Karpas-422 (cell line): ENCODE results near the gene PHC2. TPM values are rescaled to one million over a fixed set of nuclear protein-coding genes. Genes with fewer than 3 reads are reported as not detected.

Experiments used
- DNase-seq: peaks from one replicate; pipeline ENCODE4 v3.0.0-alpha.2; 2015
- H2AFZ ChIP-seq: fragments of 200-600 bp; sonication (generic); 2 replicates; pipeline ENCODE4 v1.6.1; 2014; ENCODE audit warnings: antibody characterized with exemption, low read length, mixed read lengths
- H3K27ac ChIP-seq: fragments of 200-600 bp; sonication (generic); 2 replicates; pipeline ENCODE4 v1.5.1; 2014; ENCODE audit warnings: mild to moderate bottlenecking, low read length, moderate library complexity
- H3K27me3 ChIP-seq: fragments of 200-600 bp; sonication (generic); 2 replicates; pipeline ENCODE4 v1.6.1; 2014; ENCODE audit warnings: low read length, mixed read lengths
- H3K36me3 ChIP-seq: fragments of 200-600 bp; sonication (generic); 2 replicates; pipeline ENCODE4 v1.6.1; 2014; ENCODE audit warnings: low read length, mixed read lengths; ENCODE audit not compliant: insufficient read depth
- H3K4me1 ChIP-seq: fragments of 200-600 bp; sonication (generic); 2 replicates; pipeline ENCODE4 v1.6.1; 2014; ENCODE audit warnings: mild to moderate bottlenecking, low read length, mixed read lengths
- H3K4me2 ChIP-seq: fragments of 200-600 bp; sonication (generic); 2 replicates; pipeline ENCODE4 v1.6.1; 2014; ENCODE audit warnings: low read length, low read depth, mild to moderate bottlenecking; ENCODE audit not compliant: poor library complexity, severe bottlenecking
- H3K4me3 ChIP-seq: fragments of 200-600 bp; sonication (generic); 2 replicates; pipeline ENCODE4 v1.5.1; 2014; ENCODE audit warnings: mild to moderate bottlenecking, antibody characterized with exemption, low read length, mixed read lengths
- H3K79me2 ChIP-seq: fragments of 200-600 bp; sonication (generic); 2 replicates; pipeline ENCODE4 v1.6.1; 2014; ENCODE audit warnings: mild to moderate bottlenecking, low read length, mixed read lengths
- H3K9ac ChIP-seq: fragments of 200-600 bp; sonication (generic); 2 replicates; pipeline ENCODE4 v1.6.0; 2014; ENCODE audit warnings: low read length
- H3K9me2 ChIP-seq: fragments of 200-600 bp; sonication (generic), shearing (Covaris generic); replicated peaks from 2 replicates; pipeline ENCODE4 v1.6.0; 2014; ENCODE audit warnings: mild to moderate bottlenecking, low read length, moderate library complexity; ENCODE audit not compliant: insufficient read depth
- H3K9me3 ChIP-seq: fragments of 300-700, 200-600 bp; sonication (generic); 2 replicates; pipeline ENCODE4 v1.6.1; 2014; ENCODE audit warnings: low read length, mixed read lengths
- H4K20me1 ChIP-seq: fragments of 200-600 bp; sonication (generic); 2 replicates; pipeline ENCODE4 v1.6.1; 2014; ENCODE audit warnings: mild to moderate bottlenecking, antibody characterized with exemption, low read length, low read depth; ENCODE audit not compliant: insufficient read depth
- total RNA-seq: library from RNA; depleted of rRNA; stranded (reverse); fragments of >200 nt; shearing (Covaris generic); gene quantifications from 2 replicates; pipeline ENCODE4 v1.2.3, GENCODE V29; 2014; ENCODE audit warnings: low replicate concordance

The PHC2 gene
- total RNA-seq, 1 experiment from 2014 or later, result 54.3 TPM

- H3K36me3 ChIP-seq, result peaks cover 10% of the 10 kb centered on the region; the same call in 1 of the 2 replicates
- no peaks in the 10 kb centered on the region for H3K4me1 ChIP-seq
- H3K4me2 ChIP-seq, result no peak within 1 kb of the TSS
- no peak within 1 kb of the TSS for H3K4me3 ChIP-seq
- H2AFZ ChIP-seq, result no peak within 1 kb of the TSS
- no peaks in the 10 kb centered on the region for H3K9me3 ChIP-seq
- no peak within 1 kb of the TSS for H3K27ac ChIP-seq
- no peak within 1 kb of the TSS for H3K9ac ChIP-seq
- peaks cover 8% of the 10 kb centered on the region; the same call in 1 of the 2 replicates for H4K20me1 ChIP-seq
- no peaks in the 10 kb centered on the region for H3K79me2 ChIP-seq
- DNase-seq, result no peak
- no peaks in the 10 kb centered on the region for H3K9me2 ChIP-seq
- H3K27me3 ChIP-seq, result no peaks in the 10 kb centered on the region
Measured at GRCh38 chr1:33320619-33321165, 110.2 kb downstream of the PHC2 start, which contains the start of gene A3GALT2. A3GALT2 (minus strand) TSS chr1:33321098; CDS start chr1:33321098, 0 bp downstream.

GRCh38 chr1:33319949-33320618 lies 110.8 kb downstream of the PHC2 start:
- H4K20me1 ChIP-seq, result peaks cover 8% of the 10 kb centered on the region; the same call in 1 of the 2 replicates
- DNase-seq, result no peak
- no peak overlapping the region for H3K4me2 ChIP-seq
- no peak overlapping the region for H3K27ac ChIP-seq
- peaks cover 7% of the 10 kb centered on the region; the same call in 1 of the 2 replicates for H3K36me3 ChIP-seq
- no peaks in the 10 kb centered on the region for H3K79me2 ChIP-seq
- H3K9me3 ChIP-seq, result no peaks in the 10 kb centered on the region
- no peak overlapping the region for H3K4me3 ChIP-seq
- H3K9me2 ChIP-seq, result no peaks in the 10 kb centered on the region
- no peaks in the 10 kb centered on the region for H3K4me1 ChIP-seq
- H3K27me3 ChIP-seq, result no peaks in the 10 kb centered on the region
- no peak overlapping the region for H3K9ac ChIP-seq
- no peak overlapping the region for H2AFZ ChIP-seq

GRCh38 chr1:33319186-33319948 lies 111.5 kb downstream of the PHC2 start:
- no peaks in the 10 kb centered on the region for H3K79me2 ChIP-seq
- H3K4me2 ChIP-seq, result no peak overlapping the region
- H3K27ac ChIP-seq, result no peak overlapping the region
- H3K4me1 ChIP-seq, result peaks cover 6% of the 10 kb centered on the region
- no peak overlapping the region for H3K9ac ChIP-seq
- H2AFZ ChIP-seq, result no peak overlapping the region
- peaks cover 3% of the 10 kb centered on the region; the same call in 1 of the 2 replicates for H3K36me3 ChIP-seq
- H3K27me3 ChIP-seq, result no peaks in the 10 kb centered on the region
- peaks cover 8% of the 10 kb centered on the region; the same call in 1 of the 2 replicates for H4K20me1 ChIP-seq
- H3K9me3 ChIP-seq, result no peaks in the 10 kb centered on the region
- no peak overlapping the region for H3K4me3 ChIP-seq
- DNase-seq, result no peak
- no peaks in the 10 kb centered on the region for H3K9me2 ChIP-seq

GRCh38 chr1:33317946-33318345 lies 112.9 kb downstream of the PHC2 start:
- Histone ChIP-seq H3K9me3 (no peaks in the 10 kb centered on the region), H3K27me3 (no peaks in the 10 kb centered on the region), H3K9me2 (no peaks in the 10 kb centered on the region), H2AFZ (no peak overlapping the region), H3K4me2 (no peak overlapping the region), H3K9ac (no peak overlapping the region), H3K4me1 (peaks cover 7% of the 10 kb centered on the region), H3K36me3 (peaks cover 2% of the 10 kb centered on the region; the same call in 1 of the 2 replicates), H4K20me1 (0 out of 2 replicates have a peak, but pooled peaks cover 1% of the 10 kb centered on the region), H3K79me2 (no peaks in the 10 kb centered on the region), H3K4me3 (no peak overlapping the region), H3K27ac (no peak overlapping the region)
- DNase-seq, result no peak

GRCh38 chr1:33317354-33317753 lies 113.5 kb downstream of the PHC2 start:
- Histone ChIP-seq H3K27ac (no peak overlapping the region), H3K9me3 (no peaks in the 10 kb centered on the region), H3K9me2 (no peaks in the 10 kb centered on the region), H3K36me3 (no peaks in the 10 kb centered on the region), H3K27me3 (no peaks in the 10 kb centered on the region), H3K4me1 (peaks cover 7% of the 10 kb centered on the region), H2AFZ (no peak overlapping the region), H3K4me3 (no peak overlapping the region), H3K9ac (no peak overlapping the region), H4K20me1 (no peaks in the 10 kb centered on the region), H3K79me2 (no peaks in the 10 kb centered on the region), H3K4me2 (no peak overlapping the region)
- DNase-seq, result no peak

GRCh38 chr1:33316601-33317000 lies 114.3 kb downstream of the PHC2 start:
- Histone ChIP-seq H3K4me3 (no peak overlapping the region), H3K9me2 (no peaks in the 10 kb centered on the region), H3K79me2 (no peaks in the 10 kb centered on the region), H3K36me3 (no peaks in the 10 kb centered on the region), H3K4me2 (no peak overlapping the region), H3K27ac (no peak overlapping the region), H4K20me1 (no peaks in the 10 kb centered on the region), H2AFZ (no peak overlapping the region), H3K27me3 (no peaks in the 10 kb centered on the region), H3K4me1 (peaks cover 7% of the 10 kb centered on the region), H3K9me3 (no peaks in the 10 kb centered on the region), H3K9ac (no peak overlapping the region)
- DNase-seq, result no peak

- no peak overlapping the region for H3K9ac ChIP-seq
Measured at GRCh38 chr1:33314416-33314815, 116.5 kb downstream of the PHC2 start.

GRCh38 chr1:33312413-33312749 lies 118.5 kb downstream of the PHC2 start:
- no peak overlapping the region for H3K9ac ChIP-seq
- no peak for DNase-seq
- no peaks in the 10 kb centered on the region for H3K36me3 ChIP-seq
- H3K27ac ChIP-seq, result no peak overlapping the region
- no peaks in the 10 kb centered on the region for H3K9me3 ChIP-seq
- no peak overlapping the region for H3K4me2 ChIP-seq
- no peaks in the 10 kb centered on the region for H4K20me1 ChIP-seq
- H3K4me1 ChIP-seq, result peaks cover 7% of the 10 kb centered on the region
- H3K9me2 ChIP-seq, result no peaks in the 10 kb centered on the region
- no peaks in the 10 kb centered on the region for H3K27me3 ChIP-seq
- H2AFZ ChIP-seq, result no peak overlapping the region
- no peaks in the 10 kb centered on the region for H3K79me2 ChIP-seq
- no peak overlapping the region for H3K4me3 ChIP-seq

More at GRCh38 chr1:33314416-33314815, 116.5 kb downstream of the PHC2 start:
- no peaks in the 10 kb centered on the region for H3K79me2 ChIP-seq
- H3K4me1 ChIP-seq, result peaks cover 7% of the 10 kb centered on the region
- no peaks in the 10 kb centered on the region for H3K9me3 ChIP-seq
- H3K27ac ChIP-seq, result no peak overlapping the region
- no peaks in the 10 kb centered on the region for H3K36me3 ChIP-seq
- H3K27me3 ChIP-seq, result no peaks in the 10 kb centered on the region
- H3K4me2 ChIP-seq, result peak overlapping the region; percentile 19
- no peaks in the 10 kb centered on the region for H4K20me1 ChIP-seq
- no peaks in the 10 kb centered on the region for H3K9me2 ChIP-seq
- H3K4me3 ChIP-seq, result no peak overlapping the region
- no peak overlapping the region for H2AFZ ChIP-seq
- DNase-seq, result no peak
